ENCODE measurements around the gene GNG11. TPM values are rescaled to one million over a fixed set of nuclear protein-coding genes. Genes with fewer than 3 reads are reported as not detected.

The GNG11 gene
- total and polyA plus RNA-seq, 2 of the 13 experiments (the other 11 are each of a cell fraction or from before 2014, with no cell fraction given): not detected

- TF ChIP-seq HMGA1 (CRISPR knock-in tag; conservative IDR thresholded peaks at IDR 0.05) (no peak), ATF7 (IDR thresholded peaks at IDR 0.05) (peak; percentile 17; the same call in 1 of the 2 replicates), ATF7 (CRISPR knock-in tag; IDR thresholded peaks at IDR 0.05) (no peak)
- H3K27me3 ChIP-seq (ENCODE audit: control insufficient read depth in 1 of 2, insufficient read depth in 2 of 2, low read length in 2 of 2): no peaks in the 10 kb centered on the region
- CTCF ChIA-PET (ENCODE audit: low intra/inter-chr PET ratio, low total read pairs): no interaction called here
- no peak for FAIRE-seq
- H3K9me3 ChIP-seq (ENCODE audit: low read length): no peaks in the 10 kb centered on the region
- H2AFZ ChIP-seq (ENCODE audit: low read length): no peak overlapping the region
- POLR2A ChIA-PET: no interaction called here
- intact Hi-C loops (cut with micrococcal nuclease; ENCODE audit: unreplicated experiment): no loop called here
- no TSS peak for BruUV-seq (replicated peaks)
- H3K27ac ChIP-seq (ENCODE audit: extremely low read length, insufficient read depth, low read length): no peak overlapping the region
- 3% methylated on average over 1 of the region's 1 CpG for WGBS (ENCODE audit: low lambda C conversion rate)
- no peak for DNase-seq (ENCODE audit: low spot score)
- no peaks in the 10 kb centered on the region for H3K79me2 ChIP-seq (ENCODE audit: insufficient read depth, low read length)
- no peaks in the 10 kb centered on the region for H3K36me3 ChIP-seq (replicated peaks in 1 of 2; ENCODE audit: control insufficient read depth in 1 of 2, insufficient read depth in 2 of 2, low read length in 2 of 2)
- no peak for ATAC-seq
- H3K9ac ChIP-seq (ENCODE audit: insufficient read depth, low read depth, low read length): no peak overlapping the region
- no peaks in the 10 kb centered on the region for H3K4me1 ChIP-seq (ENCODE audit: insufficient read depth, low read length)
- no peaks in the 10 kb centered on the region for H4K20me1 ChIP-seq (ENCODE audit: insufficient read depth, low read length)
- H3K4me2 ChIP-seq (ENCODE audit: low read depth, low read length): no peak overlapping the region
- in situ Hi-C loops (cut with HindIII; ENCODE audit: extremely low pct_ligation_motif_present, low pct_unique_long_range_greater_than_20kb): no loop called here
- H3K4me3 ChIP-seq (replicated peaks in 1 of 3; ENCODE audit: insufficient read depth in 1 of 3, low read depth in 2 of 3, low read length in 3 of 3): no peak overlapping the region
These were observed 47.4 kb upstream of the GNG11 start for GRCh38 chr7:93873998-93874574.

GRCh38 chr7:93877742-93878141 lies 43.8 kb upstream of the GNG11 start:
- H3K27ac ChIP-seq (ENCODE audit: extremely low read length, insufficient read depth, low read length): no peak overlapping the region
- H3K79me2 ChIP-seq (ENCODE audit: insufficient read depth, low read length): no peaks in the 10 kb centered on the region
- no peaks in the 10 kb centered on the region for H4K20me1 ChIP-seq (ENCODE audit: insufficient read depth, low read length)
- ChIA-PET CTCF (ENCODE audit: low intra/inter-chr PET ratio, low total read pairs) (no interaction called here), POLR2A (no interaction called here)
- no TSS peak for BruUV-seq (replicated peaks)
- H3K4me1 ChIP-seq (ENCODE audit: insufficient read depth, low read length): no peaks in the 10 kb centered on the region
- in situ Hi-C loops (cut with HindIII; ENCODE audit: extremely low pct_ligation_motif_present, low pct_unique_long_range_greater_than_20kb) (no loop called here), intact Hi-C loops (cut with micrococcal nuclease; ENCODE audit: unreplicated experiment) (no loop called here)
- no peaks in the 10 kb centered on the region for H3K27me3 ChIP-seq (ENCODE audit: control insufficient read depth in 1 of 2, insufficient read depth in 2 of 2, low read length in 2 of 2)
- H3K36me3 ChIP-seq (replicated peaks in 1 of 2; ENCODE audit: control insufficient read depth in 1 of 2, insufficient read depth in 2 of 2, low read length in 2 of 2): no peaks in the 10 kb centered on the region
- ATAC-seq (no peak), FAIRE-seq (no peak), DNase-seq (ENCODE audit: low spot score) (no peak)
- H3K9me3 ChIP-seq (ENCODE audit: low read length): no peaks in the 10 kb centered on the region
- H3K9ac ChIP-seq (ENCODE audit: insufficient read depth, low read depth, low read length): no peak overlapping the region
- TF ChIP-seq KLF16 (CRISPR knock-in tag; IDR thresholded peaks at IDR 0.05): no peak
- no peak overlapping the region for H3K4me2 ChIP-seq (ENCODE audit: low read depth, low read length)
- no peak overlapping the region for H2AFZ ChIP-seq (ENCODE audit: low read length)
- no peak overlapping the region for H3K4me3 ChIP-seq (replicated peaks in 1 of 3; ENCODE audit: insufficient read depth in 1 of 3, low read depth in 2 of 3, low read length in 3 of 3)
- 12% methylated on average over 3 of the region's 3 CpGs for WGBS (ENCODE audit: low lambda C conversion rate)
